ENCODE results near the gene RPN1. TPM values are rescaled to one million over a fixed set of nuclear protein-coding genes. Genes with fewer than 3 reads are reported as not detected.

Gene RPN1
- total and polyA plus RNA-seq, 4 donors = 146 to 318 (median 223) TPM

DNA sequence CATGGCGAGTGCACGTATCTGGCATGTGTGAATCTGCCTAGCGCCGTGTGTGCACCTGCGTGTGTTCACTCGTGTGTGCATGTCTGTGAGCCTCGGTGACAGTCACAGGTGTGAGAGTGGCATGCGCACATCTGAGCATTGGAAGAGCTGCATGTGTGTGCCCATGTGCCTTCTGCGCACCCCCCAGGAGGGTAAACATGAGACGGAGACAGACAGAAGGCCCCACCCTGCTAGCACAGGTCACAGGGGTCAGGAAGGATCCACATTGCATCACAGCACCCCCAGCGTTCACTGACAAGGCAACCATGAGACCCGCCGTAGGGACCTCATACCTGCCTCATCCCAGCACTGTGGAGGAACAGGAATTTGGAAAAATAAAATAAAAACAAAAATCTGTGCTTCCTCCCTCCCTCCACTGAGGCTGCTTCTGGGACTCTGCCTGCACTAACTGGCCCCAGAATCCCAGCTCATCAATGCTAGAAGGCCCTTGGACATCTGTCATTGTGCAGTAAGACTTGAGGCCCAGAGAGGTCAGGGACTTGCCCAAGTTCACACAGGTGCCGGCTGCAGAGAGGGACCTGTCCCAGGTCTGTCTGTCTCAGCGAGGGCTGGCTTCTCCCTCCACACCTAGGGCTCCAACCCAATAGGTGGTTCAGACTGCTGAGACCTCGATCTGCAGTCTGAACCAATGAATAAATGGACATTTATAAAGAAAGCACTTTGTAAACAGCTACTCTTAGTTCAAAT is 37.4 kb downstream of the RPN1 start:
- DNase-seq = no peak
- Histone ChIP-seq H3K9ac (ENCODE audit: insufficient read depth in 1 of 2, low read length in 2 of 2) (no peak overlapping the region), H3K36me3 (ENCODE audit: control insufficient read depth in 4 of 4, insufficient read depth in 4 of 4, low read length in 4 of 4) (peaks cover 0 to 5% (median 0%) of the 10 kb centered on the region in 4 donors), H3K27ac (ENCODE audit: low read depth in 1 of 2, low read length in 1 of 2) (no peak overlapping the region), H3K27me3 (ENCODE audit: control insufficient read depth in 3 of 3, insufficient read depth in 3 of 3, low read length in 2 of 3) (no peaks in the 10 kb centered on the region), H3K4me1 (ENCODE audit: control insufficient read depth in 5 of 5, insufficient read depth in 5 of 5, low read length in 5 of 5) (peaks cover 0 to 6% (median under 1%) of the 10 kb centered on the region in 5 donors), H3K4me3 (no peak overlapping the region), H3K9me3 (ENCODE audit: control insufficient read depth in 4 of 4, insufficient read depth in 3 of 4, low read length in 3 of 4) (peaks cover 0 to 2% (median 0%) of the 10 kb centered on the region in 4 donors)
- TF ChIP-seq, protein P1, sequence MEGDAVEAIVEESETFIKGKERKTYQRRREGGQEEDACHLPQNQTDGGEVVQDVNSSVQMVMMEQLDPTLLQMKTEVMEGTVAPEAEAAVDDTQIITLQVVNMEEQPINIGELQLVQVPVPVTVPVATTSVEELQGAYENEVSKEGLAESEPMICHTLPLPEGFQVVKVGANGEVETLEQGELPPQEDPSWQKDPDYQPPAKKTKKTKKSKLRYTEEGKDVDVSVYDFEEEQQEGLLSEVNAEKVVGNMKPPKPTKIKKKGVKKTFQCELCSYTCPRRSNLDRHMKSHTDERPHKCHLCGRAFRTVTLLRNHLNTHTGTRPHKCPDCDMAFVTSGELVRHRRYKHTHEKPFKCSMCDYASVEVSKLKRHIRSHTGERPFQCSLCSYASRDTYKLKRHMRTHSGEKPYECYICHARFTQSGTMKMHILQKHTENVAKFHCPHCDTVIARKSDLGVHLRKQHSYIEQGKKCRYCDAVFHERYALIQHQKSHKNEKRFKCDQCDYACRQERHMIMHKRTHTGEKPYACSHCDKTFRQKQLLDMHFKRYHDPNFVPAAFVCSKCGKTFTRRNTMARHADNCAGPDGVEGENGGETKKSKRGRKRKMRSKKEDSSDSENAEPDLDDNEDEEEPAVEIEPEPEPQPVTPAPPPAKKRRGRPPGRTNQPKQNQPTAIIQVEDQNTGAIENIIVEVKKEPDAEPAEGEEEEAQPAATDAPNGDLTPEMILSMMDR (IDR thresholded peaks at IDR 0.05; ENCODE audit: control extremely low read depth, extremely low read depth) = no peak
- WGBS, 2 donors = 83 to 88% methylated on average over 16 of the region's 16 CpGs
- ATAC-seq (ENCODE audit: insufficient read depth, low FRiP score) = no peak

DNA sequence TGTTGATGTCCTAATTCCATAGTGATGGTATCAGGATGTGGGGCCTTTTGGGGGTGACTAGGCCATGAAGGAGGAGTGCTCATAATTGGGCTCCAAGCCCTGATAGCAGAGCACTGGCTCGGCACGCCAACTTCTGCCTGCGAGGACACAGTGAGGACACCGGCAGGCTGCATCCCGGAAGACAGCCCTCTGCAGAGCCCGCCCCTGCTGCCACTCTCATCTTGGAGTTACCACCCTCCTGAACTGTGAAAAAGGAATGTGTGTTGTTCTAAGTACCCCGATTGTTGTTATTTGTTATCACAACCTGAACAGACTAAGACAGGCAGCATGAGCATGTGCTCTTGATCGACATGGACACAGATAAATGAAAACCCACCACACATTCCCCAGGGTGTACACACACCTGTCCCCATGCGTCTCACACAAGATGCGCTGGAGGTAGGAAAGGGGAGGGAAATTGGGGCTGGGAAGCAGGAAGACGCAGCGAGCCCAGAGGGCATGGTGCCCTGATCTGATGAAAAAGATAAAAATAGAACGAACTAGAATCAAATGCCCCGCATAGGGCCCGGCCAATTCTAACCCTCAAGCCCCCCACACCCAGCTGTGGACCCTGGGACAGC is 40.1 kb downstream of the RPN1 start:
- TF ChIP-seq, protein P1 (IDR thresholded peaks at IDR 0.05; ENCODE audit: control extremely low read depth, extremely low read depth) = no peak
- H3K36me3 ChIP-seq (ENCODE audit: control insufficient read depth in 4 of 4, insufficient read depth in 4 of 4, low read length in 4 of 4) = no peaks in the 10 kb centered on the region
- ATAC-seq (ENCODE audit: insufficient read depth, low FRiP score) (no peak), DNase-seq (no peak)
- peaks cover 0 to 5% (median 0%) of the 10 kb centered on the region in 3 donors for H3K27me3 ChIP-seq (ENCODE audit: control insufficient read depth in 3 of 3, insufficient read depth in 3 of 3, low read length in 2 of 3)
- H3K4me3 ChIP-seq = no peak overlapping the region
- H3K9me3 ChIP-seq (ENCODE audit: control insufficient read depth in 4 of 4, insufficient read depth in 3 of 4, low read length in 3 of 4) = peaks cover 0 to 2% (median 0%) of the 10 kb centered on the region in 4 donors
- H3K27ac ChIP-seq (ENCODE audit: low read depth in 1 of 2, low read length in 1 of 2) = no peak overlapping the region
- WGBS, 2 donors = 74 to 86% methylated on average over 15 of the region's 15 CpGs
- H3K9ac ChIP-seq (ENCODE audit: insufficient read depth in 1 of 2, low read length in 2 of 2) = no peak overlapping the region
- peaks cover 0 to 5% (median 0%) of the 10 kb centered on the region in 5 donors for H3K4me1 ChIP-seq (ENCODE audit: control insufficient read depth in 5 of 5, insufficient read depth in 5 of 5, low read length in 5 of 5)

DNA sequence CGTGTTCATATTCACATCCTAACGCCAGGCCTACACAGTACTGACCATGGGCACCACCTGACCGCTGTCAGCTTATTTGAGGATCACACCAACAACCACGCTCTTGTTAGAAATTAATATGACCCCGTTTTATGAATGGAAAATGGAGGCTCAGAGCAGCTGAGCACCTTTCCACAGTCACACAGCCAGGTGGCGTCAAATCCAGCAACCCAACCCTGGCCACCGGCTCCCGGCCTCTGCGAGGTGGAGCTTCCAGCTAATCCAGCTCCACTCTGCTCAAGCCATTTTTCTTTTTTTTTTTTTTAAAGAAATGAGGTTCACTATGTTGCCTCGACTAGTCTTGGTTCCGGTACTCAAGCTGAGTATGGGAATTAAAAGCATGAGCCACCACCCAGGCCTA is 41.3 kb downstream of the RPN1 start:
- ATAC-seq (ENCODE audit: insufficient read depth, low FRiP score) = no peak
- TF ChIP-seq, protein P1 (IDR thresholded peaks at IDR 0.05; ENCODE audit: control extremely low read depth, extremely low read depth) = no peak
- Histone ChIP-seq H3K36me3 (ENCODE audit: control insufficient read depth in 4 of 4, insufficient read depth in 4 of 4, low read length in 4 of 4) (no peaks in the 10 kb centered on the region), H3K9ac (ENCODE audit: insufficient read depth in 1 of 2, low read length in 2 of 2) (no peak overlapping the region), H3K4me3 (no peak overlapping the region), H3K27ac (ENCODE audit: low read depth in 1 of 2, low read length in 1 of 2) (no peak overlapping the region), H3K27me3 (ENCODE audit: control insufficient read depth in 3 of 3, insufficient read depth in 3 of 3, low read length in 2 of 3) (peaks cover 0 to 5% (median 0%) of the 10 kb centered on the region in 3 donors), H3K4me1 (ENCODE audit: control insufficient read depth in 5 of 5, insufficient read depth in 5 of 5, low read length in 5 of 5) (peaks cover 0 to 14% (median 0%) of the 10 kb centered on the region in 5 donors), H3K9me3 (ENCODE audit: control insufficient read depth in 4 of 4, insufficient read depth in 3 of 4, low read length in 3 of 4) (peaks cover 0 to 2% (median 0%) of the 10 kb centered on the region in 4 donors)
- 92% methylated on average over 11 of the region's 11 CpGs for WGBS, 2 donors
- DNase-seq = no peak

Data from lung (tissue), 12 donors.